HG02852 (cell line): ENCODE data around the gene GRK6.

Experiments used
- ATAC-seq: cut with Tn5 transposase; IDR thresholded peaks from one replicate; pipeline ENCODE4 v1.9.1; 2021; ENCODE audit warnings: mild to moderate bottlenecking, moderate library complexity; ENCODE audit not compliant: unreplicated experiment

The GRK6 gene

DNA sequence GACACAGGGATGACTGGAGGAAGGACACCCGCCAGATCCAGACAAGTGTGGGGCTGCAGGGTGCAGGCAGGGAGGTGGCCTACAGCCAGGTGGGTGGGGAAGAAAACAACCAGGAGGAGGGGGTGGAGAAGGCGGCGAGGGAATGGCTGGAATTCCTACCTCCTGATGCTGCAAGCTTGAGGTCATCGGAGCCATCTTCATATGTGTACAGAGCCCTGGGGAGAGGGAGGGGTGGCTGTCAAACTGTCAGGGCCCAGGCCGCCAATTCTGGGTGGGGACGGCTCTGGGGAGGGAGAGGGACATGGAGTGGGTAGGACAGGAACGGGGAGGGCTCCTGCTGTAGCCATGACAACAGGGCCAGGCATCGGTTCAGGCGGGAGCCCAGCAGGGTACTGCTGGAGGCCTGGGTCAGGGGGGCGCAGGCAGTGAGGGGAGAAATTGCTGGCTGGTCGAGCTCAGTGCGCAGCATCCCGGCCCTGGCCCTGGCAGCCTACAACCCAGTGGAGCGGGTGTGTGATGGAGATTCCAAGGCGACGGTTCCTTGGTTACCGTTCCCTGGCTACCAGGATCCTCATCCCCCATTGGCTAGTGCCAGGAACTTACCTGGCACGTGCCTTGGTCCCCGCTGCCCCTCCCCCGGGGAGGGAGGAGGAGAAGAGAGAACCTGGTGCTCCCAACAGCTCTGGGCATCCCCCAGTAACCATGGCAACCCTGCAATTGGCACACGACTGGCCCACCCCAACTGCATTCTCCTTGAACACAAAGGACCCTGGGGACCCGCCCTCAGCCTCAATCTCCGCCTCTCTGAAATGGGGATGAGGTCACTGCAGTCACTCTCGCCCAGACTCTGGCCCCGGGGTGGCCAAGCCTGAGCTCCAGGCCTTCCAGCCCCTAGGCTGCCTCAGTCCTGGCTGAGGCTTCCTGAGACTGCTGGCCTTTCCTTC lies 42.5 kb downstream of the GRK6 start:
- no peak for ATAC-seq

DNA sequence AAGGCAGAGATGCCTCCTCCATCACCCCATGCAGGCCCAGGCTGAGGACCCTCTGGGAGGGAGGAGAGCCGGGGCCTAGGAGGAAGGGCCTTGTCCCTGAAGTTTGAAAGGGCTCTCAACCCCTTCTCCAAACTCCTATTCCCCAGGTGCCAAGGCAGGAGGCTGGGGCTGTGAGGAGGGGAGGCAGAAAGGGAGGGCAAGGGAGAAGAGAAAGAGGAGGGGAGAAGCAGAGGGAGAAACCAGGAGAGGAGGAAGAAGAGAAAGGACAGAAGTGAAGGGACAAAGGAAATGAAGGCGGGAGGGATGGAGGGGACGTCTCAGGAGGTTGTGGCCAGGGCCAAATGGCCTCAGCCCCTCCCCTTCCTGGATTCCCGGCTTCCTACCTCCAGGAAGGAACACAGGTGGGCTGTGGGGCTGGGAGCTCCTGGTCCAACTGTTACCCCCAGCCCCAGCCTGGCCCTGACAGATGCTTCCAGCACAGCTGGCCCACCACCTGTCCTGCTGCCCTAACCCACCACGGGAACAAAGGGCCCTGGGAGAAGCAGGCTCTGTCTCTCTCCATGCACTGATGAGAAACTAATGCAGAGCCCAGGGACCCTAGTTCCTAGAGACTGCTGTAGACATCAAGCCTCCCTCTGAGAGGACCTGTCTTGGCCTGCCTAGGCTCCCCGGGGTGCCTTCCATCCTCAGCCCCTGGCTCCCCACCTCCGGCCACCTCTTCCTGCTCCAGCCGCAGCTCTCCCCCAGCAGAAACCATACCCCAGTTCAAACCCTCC lies 43.5 kb downstream of the GRK6 start:
- ATAC-seq: no peak

- no peak for ATAC-seq
Observed at GRCh38 chr5:177470759-177471536, 44.5 kb downstream of the GRK6 start.

DNA sequence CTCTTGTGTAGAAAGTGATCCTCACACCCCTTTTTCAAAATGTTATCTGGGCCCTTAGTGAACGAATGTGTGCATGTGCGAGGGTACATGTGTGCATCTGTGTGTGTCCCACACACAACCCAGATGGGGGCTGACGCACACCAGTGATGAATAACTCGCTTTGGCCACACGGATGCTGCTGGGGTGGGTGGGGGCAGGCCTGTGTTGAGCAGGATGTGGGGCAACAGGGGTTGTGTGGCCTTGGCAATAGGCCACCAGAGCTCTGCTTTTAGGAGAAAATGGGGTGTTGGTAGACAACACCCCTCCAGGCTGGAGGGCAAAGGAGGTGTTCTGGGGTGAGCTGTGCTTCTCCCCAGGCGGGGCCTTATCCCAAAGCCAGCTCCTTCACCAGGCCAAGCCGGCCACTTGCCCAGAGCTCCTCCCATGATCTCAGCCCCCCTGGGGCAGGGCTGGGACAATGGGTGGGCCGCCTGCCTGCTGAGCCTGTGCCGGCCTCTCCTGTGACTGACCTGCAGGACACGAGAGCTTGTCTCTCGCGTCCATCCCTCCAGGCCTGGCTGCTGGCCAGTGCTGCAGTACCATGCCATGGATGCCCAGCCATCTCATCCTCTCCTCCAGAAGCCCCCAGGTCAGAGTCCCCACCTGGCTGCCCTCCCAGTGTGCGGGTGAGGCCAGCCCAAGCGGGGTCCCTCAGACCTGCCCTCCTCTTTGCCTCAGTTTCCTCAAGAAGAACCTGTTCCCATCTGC lies 45.3 kb downstream of the GRK6 start:
- ATAC-seq: no peak

DNA sequence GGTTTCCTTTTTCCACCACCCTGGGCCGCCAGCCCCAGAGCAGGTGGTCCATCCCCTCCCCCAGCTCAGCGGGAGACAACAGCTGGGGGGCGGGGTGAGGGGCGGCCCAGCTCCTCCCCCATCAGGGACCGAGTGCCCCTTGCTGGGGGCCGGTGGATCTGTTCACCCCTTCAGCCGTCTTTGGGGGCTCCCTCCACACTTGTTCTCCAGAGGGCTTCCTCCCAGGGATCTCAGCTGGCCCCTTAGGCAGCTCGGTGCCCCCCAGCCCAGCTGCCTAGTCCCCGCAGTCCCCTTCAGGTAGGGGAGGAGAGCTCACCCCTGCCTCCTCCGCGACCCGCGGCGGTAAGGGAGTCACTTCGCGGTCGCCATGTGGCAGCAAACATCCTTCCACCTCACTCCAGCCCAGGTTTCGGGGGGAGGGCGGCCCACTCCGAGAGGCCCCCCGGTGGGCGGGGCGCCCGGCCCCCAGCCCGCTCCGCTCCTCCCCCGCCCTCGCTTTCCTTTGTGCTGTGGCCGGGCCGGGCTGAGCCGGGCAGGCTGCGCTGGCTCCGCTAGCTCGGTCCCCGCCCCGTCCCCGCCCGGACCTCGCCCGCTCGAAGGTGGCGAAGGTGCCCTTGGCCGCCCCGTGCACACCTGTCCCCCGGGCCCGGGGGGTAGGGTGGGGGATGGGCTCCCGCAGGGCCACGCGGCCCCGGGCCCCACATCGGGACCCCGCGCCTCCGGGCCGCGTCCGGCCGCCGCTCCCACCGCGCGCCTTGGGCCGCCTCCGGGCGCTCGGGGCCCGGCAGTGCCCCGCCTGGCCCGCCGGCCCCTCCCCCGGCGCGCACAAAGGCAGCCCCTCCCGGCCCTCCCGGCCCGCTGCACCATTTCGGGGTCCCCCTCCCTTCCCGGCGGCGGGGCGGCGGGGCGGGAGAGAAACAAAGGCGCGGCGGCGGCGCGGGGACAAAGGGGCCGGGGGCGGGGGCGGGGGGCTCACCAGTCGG lies 46.3 kb downstream of the GRK6 start:
- peak; percentile 41 for ATAC-seq

GRCh38 chr5:177473443-177474001 lies 47.0 kb downstream of the GRK6 start, which contains the start of gene DBN1:
DBN1 (minus strand) TSS chr5:177473634; CDS start chr5:177473521, 113 bp downstream.
- no peak for ATAC-seq

- ATAC-seq: no peak
Observed at GRCh38 chr5:177474002-177474476, 47.6 kb downstream of the GRK6 start.

- no peak for ATAC-seq
Observed at GRCh38 chr5:177474846-177475562, 48.5 kb downstream of the GRK6 start.

DNA sequence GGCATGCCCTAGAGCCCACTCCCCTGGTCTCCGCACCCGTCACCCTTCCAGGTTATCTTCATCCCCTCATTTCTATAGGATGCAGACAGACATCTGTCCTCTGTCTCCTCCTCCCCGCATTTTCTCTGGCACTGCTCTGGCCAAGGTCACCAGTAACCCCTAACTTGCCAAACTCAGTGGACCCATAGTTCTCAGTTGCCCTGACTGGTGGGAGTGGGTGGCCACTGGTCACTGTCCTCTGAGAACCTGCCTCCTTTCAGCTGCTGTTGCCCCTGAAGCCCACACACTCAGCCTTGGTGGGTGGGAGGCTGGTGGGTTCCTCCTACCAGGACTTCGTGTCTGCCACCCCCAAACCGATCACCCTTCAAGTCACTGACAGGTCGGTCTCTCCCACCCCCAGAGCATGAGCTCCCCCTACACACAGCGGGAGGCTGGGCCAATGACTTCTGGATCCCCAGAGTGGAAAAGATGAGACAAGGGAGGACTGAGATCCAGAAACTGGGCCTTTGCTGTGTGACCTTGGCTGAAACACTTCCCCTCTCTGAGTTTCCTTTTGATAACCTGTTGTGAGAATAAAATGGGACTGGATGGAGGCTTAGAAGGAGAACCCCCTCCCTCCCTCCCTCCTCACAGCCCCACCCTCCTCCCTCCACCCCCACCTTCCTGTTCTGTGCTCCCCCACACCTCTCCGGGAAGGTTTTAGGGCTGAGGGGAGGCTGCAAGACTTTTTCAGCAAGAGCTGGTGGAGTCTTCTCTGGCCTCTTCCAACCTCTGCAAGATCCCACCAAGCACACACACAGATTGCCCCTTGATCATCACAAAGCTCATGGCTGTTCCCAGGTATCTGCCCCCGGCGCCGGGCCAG lies 49.3 kb downstream of the GRK6 start:
- no peak for ATAC-seq

DNA sequence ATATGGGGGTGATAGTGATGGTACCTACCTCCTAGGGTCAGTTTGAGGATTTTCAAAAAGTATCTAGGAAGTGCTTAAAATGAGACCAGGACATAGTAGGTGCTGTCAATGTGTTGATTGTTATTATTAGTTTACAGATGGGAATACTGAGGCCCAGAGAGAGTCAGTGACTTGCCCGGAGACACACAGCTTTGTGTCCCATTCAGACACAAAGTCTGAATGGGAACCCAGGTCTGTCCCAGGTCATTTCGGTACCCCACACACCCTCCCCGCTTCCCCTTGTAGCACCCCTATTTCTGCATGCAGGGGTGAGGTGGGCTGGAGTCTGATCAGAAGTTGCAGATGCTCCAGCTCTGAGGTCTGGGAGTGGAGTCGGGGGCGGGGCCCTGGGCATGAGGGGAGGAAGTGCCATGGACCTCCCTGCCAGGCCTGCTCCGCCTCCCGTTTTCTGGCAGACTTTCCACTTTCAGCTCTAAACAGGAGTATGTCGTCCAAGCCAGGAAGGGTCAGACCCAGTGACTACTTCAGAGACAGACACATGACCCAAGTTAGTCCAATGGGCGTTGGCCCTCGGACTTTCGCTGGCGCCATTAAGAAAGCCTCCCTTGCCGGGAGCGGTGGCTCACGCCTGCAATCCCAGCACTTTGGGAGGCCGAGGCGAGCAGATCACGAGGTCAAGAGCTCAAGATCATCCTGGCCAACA lies 50.2 kb downstream of the GRK6 start:
- ATAC-seq: no peak

- no peak for ATAC-seq
Observed at GRCh38 chr5:177477701-177478477, 51.4 kb downstream of the GRK6 start.

DNA sequence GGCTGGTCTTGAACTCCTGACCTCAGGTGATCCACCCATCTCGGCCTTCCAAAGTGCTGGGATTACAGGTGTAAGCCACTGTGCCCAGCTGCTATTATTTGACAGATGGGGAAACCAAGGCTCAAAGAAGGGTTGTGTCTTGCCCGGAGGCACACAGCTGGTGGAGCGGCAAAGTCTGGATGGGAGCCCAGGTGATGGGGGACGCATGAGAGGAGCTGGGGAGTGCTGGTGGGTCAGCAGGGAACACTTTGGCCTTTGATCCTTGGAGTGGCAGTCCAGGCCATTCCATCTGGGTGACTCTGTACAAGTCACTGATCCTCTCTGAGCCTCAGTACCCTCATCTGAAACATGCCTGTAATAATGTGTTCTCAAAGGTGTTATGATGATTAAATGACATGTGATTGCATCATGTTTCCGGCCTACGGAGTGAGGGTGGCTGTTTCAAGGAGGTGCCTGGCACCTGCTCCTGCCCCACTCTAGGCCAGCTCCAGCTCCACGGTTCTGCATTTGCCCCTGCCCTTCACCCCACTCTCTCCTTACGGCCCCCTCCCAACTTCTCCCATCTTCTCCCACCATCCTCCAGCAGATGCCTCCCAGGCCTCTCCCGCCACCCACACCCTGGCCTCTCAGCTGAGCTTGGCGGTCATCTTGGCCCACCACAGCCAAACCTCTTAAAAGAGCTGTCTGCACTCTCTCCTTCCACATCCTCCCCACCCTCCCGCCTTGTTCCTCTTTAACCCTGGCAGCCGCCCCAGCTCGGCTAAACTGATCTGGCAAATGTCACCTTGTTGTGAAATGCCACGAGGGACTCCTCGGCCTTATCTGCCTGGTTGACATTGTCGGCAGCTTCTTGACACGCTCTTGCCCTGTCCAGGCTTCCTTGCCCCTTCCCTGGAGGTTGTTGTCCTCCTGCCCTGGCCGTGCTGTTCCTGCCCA lies 52.5 kb downstream of the GRK6 start:
- no peak for ATAC-seq

- no peak for ATAC-seq
Observed at GRCh38 chr5:177479774-177480173, 53.3 kb downstream of the GRK6 start.

DNA sequence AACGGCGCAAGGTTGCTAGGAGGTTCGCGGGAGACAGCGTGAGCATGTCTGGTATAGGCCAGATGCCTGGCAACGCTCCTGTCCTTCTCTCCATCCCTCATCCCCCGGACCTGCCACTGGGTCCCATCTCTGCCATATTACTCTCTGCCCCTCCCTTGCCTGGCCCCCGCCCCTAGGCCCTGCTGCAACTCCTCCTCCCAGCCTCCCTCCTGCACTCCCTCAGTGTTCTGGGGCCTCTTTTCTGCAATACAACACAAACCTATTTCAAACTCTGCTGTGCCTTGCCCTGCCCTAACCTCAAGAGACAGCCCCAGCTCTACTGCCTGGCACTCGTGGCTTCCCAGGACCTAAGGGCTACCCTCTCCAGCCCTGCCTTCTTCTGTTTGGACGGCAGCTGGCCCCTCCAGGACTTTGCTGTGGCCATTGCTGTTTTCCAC lies 55.9 kb downstream of the GRK6 start:
- ATAC-seq: no peak

- no peak for ATAC-seq
Observed at GRCh38 chr5:177483042-177483441, 56.6 kb downstream of the GRK6 start.
